K562 (cell line): ENCODE results near the gene SLC39A7. TPM values are rescaled to one million over a fixed set of nuclear protein-coding genes. Genes with fewer than 3 reads are reported as not detected.

ENCODE experiments used
- AFF1 ChIP-seq, 2 experiments: fragments of 450-650 bp; IDR thresholded peaks; 2 replicates each; pipeline ENCODE4 v1.6.1; 2018; ENCODE audit warnings: mild to moderate bottlenecking in 2 of 2, low read depth in 1 of 2; ENCODE audit not compliant: partially characterized antibody in 2 of 2
- ARHGAP35 ChIP-seq: fragments of 450-650 bp; IDR thresholded peaks from 2 replicates; pipeline ENCODE4 v1.6.1; 2018; ENCODE audit not compliant: partially characterized antibody
- BMI1 ChIP-seq: fragments of 150-350 bp; IDR thresholded peaks from 2 replicates; pipeline ENCODE4 v1.6.1; 2014; ENCODE audit warnings: low read length
- CBX2 ChIP-seq: fragments of 200-600 bp; sonication (generic); IDR thresholded peaks from one replicate; pipeline ENCODE4 v1.6.1; 2012; ENCODE audit warnings: mild to moderate bottlenecking, low read length, inconsistent platforms; ENCODE audit not compliant: insufficient read depth, poor library complexity, severe bottlenecking
- CHD2 ChIP-seq: IDR thresholded peaks from 2 replicates; pipeline ENCODE4 v1.6.1; 2011; ENCODE audit warnings: low read depth, low read length
- FUS ChIP-seq: fragments of 200-400 bp; formaldehyde crosslinking; optimal IDR thresholded peaks from 2 replicates; pipeline ENCODE3; 2017; ENCODE audit warnings: low read depth, low read length
- MYC ChIP-seq, 2 experiments: fragments of 250-450 bp in 1 of 2; sonication (Bioruptor Pico) in 1 of 2; IDR thresholded peaks; 2 replicates each; pipeline versions ENCODE4 v1.5.1 to v1.6.1; 2012 to 2021; ENCODE audit warnings: low read depth in 2 of 2, borderline replicate concordance in 1 of 2, improper control_type of control experiment in 1 of 2, low read length in 1 of 2, mild to moderate bottlenecking in 1 of 2, moderate library complexity in 1 of 2
- TAL1 ChIP-seq: fragments of 450-650 bp; IDR thresholded peaks from 2 replicates; pipeline ENCODE4 v1.6.1; 2016; ENCODE audit warnings: mild to moderate bottlenecking
- ZBED1 ChIP-seq: IDR thresholded peaks from 2 replicates; pipeline ENCODE4 v1.6.1; 2014
- ZBTB26 ChIP-seq: fragments of 450-650 bp; formaldehyde crosslinking; IDR thresholded peaks from 2 replicates; pipeline ENCODE4 v1.4.0; 2022; ENCODE audit warnings: missing genetic modification characterization
- polyA plus RNA-seq, 8 experiments: library from polyadenylated mRNA; depleted of rRNA in 4 of 8; stranded (reverse) in 5 of 8; unstranded in 3 of 8; fragments of >200 nt; fragmentation: Nextera tagmentation in 2 of 8; fragmentation: Illumina TruSeq in 1 of 8; extraction: Ambion mirVana in 2 of 8; extraction: Trizol in 1 of 8; gene quantifications; 2 replicates each; pipeline versions ENCODE4 v1.2.1 to v1.2.3, GENCODE V29; 2011 to 2014; ENCODE audit warnings: inconsistent platforms in 1 of 8, missing spikeins in 1 of 8
- total RNA-seq, 7 experiments: library from RNA; depleted of rRNA in 6 of 7; stranded (reverse); fragments of >200 nt in 6 of 7; fragmentation: Illumina TruSeq in 2 of 7; extraction: Trizol in 2 of 7; gene quantifications; 2 replicates each; pipeline versions ENCODE4 v1.2.1 to v1.2.3, GENCODE V29; 2011 to 2021; ENCODE audit warnings: low replicate concordance in 1 of 7
- TF ChIP-seq, protein P1 (sequence below): fragments of 450-650 bp; formaldehyde crosslinking; IDR thresholded peaks from 2 replicates; pipeline ENCODE4 v1.4.0; 2020; ENCODE audit warnings: mild to moderate bottlenecking, moderate library complexity

Gene SLC39A7
- total and polyA plus RNA-seq, 9 of the 15 experiments (the other 6 are each of a cell fraction or from before 2014, with no cell fraction given), result 21.7 to 169 (median 121) TPM

DNA sequence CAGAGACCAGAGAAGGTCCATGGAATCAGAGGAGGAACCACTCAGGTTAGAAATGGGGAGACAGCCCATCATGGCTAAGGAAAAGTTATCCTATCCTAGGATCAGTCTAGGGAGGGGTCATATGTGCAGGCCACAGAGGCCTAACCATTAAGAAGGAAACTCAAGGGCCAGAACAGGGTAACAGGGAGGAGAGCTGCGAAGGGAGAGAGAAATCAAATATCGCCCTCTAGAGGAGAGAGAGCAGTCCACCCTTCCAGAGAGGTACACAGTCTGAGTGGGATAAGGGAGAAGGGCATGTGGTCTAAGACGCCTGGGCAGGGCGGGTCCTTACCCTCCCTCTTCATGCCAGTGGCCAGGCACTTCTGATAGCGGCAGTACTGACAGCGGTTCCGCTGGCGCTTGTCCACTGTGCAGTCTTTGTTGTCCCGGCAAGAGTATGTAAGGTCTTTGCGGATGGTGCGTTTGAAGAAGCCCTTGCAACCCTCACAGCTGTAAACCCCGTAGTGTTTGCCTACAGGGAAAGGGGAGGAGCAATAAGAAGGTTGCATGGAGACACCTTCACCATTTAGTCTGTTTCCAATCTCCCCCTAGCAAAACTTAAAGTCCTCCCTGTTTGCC, 3.1 kb upstream of the SLC39A7 start (continued):
- TF ChIP-seq, protein P1, sequence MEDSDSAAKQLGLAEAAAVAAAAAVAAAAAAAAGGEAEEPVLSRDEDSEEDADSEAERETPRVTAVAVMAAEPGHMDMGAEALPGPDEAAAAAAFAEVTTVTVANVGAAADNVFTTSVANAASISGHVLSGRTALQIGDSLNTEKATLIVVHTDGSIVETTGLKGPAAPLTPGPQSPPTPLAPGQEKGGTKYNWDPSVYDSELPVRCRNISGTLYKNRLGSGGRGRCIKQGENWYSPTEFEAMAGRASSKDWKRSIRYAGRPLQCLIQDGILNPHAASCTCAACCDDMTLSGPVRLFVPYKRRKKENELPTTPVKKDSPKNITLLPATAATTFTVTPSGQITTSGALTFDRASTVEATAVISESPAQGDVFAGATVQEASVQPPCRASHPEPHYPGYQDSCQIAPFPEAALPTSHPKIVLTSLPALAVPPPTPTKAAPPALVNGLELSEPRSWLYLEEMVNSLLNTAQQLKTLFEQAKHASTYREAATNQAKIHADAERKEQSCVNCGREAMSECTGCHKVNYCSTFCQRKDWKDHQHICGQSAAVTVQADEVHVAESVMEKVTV (CRISPR knock-in tag), result peak; percentile 9; the same call in 1 of the 2 replicates
- TF ChIP-seq CHD2, result no peak
- no peak for TF ChIP-seq AFF1 (IDR thresholded peaks at IDR 0.05; ENCODE audit: low read depth in 1 of 2, partially characterized antibody in 2 of 2)
- no peak for TF ChIP-seq TAL1
- no peak for TF ChIP-seq FUS
- TF ChIP-seq ZBTB26, result no peak
- TF ChIP-seq ARHGAP35, result no peak
- TF ChIP-seq BMI1, result no peak
- TF ChIP-seq CBX2, result no peak
- TF ChIP-seq MYC (IDR thresholded peaks at IDR 0.05; ENCODE audit: low read depth, low read length), result peak; percentile 61; the same call in 1 of the 2 replicates
- TF ChIP-seq MYC (CRISPR knock-in tag; IDR thresholded peaks at IDR 0.05; ENCODE audit: borderline replicate concordance, low read depth), result no peak
- TF ChIP-seq ZBED1, result no peak
